ENCODE results near the gene PLEKHA8. TPM values are rescaled to one million over a fixed set of nuclear protein-coding genes. Genes with fewer than 3 reads are reported as not detected.

PLEKHA8 gene
- total RNA-seq, 1 donor from 2014 or later: 57.9 TPM

DNA sequence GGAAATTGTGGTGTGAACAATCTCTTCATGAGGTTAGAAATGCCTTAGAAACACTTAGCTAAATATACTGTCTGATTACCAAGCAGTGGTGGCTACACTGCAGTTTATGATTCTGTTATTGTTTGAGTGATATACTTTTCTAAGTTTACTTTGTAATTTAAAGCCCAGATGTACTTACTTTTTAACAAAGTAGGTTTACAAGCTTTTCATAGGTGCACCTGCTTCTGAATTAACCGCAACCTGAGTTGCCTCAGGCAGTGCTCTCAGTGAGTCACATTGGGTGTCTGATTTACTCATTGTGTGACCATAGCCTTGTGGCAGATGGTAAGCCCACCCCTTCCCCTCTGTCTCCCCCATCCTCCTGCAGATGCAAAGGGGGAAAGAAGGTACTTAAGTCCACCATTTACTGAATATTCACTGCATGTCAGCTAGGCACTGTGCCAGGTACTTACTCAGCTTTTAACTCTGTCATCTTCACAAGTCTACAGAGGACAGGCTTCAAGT is 115.6 kb downstream of the PLEKHA8 start:
- Mint-ChIP-seq H3K36me3 (ENCODE audit: unreplicated experiment) (no peaks in the 10 kb centered on the region), H3K4me3 (ENCODE audit: unreplicated experiment) (no peak overlapping the region), H3K27ac (ENCODE audit: unreplicated experiment) (no peak overlapping the region), H3K4me1 (ENCODE audit: low read depth, unreplicated experiment) (peaks cover 16% of the 10 kb centered on the region), H3K9me3 (ENCODE audit: unreplicated experiment) (no peaks in the 10 kb centered on the region), H3K27me3 (ENCODE audit: unreplicated experiment) (no peaks in the 10 kb centered on the region)
- TF ChIP-seq, protein P1, sequence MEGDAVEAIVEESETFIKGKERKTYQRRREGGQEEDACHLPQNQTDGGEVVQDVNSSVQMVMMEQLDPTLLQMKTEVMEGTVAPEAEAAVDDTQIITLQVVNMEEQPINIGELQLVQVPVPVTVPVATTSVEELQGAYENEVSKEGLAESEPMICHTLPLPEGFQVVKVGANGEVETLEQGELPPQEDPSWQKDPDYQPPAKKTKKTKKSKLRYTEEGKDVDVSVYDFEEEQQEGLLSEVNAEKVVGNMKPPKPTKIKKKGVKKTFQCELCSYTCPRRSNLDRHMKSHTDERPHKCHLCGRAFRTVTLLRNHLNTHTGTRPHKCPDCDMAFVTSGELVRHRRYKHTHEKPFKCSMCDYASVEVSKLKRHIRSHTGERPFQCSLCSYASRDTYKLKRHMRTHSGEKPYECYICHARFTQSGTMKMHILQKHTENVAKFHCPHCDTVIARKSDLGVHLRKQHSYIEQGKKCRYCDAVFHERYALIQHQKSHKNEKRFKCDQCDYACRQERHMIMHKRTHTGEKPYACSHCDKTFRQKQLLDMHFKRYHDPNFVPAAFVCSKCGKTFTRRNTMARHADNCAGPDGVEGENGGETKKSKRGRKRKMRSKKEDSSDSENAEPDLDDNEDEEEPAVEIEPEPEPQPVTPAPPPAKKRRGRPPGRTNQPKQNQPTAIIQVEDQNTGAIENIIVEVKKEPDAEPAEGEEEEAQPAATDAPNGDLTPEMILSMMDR (IDR thresholded peaks at IDR 0.05; ENCODE audit: partially characterized antibody, unreplicated experiment): no peak
- no peak for DNase-seq

DNA sequence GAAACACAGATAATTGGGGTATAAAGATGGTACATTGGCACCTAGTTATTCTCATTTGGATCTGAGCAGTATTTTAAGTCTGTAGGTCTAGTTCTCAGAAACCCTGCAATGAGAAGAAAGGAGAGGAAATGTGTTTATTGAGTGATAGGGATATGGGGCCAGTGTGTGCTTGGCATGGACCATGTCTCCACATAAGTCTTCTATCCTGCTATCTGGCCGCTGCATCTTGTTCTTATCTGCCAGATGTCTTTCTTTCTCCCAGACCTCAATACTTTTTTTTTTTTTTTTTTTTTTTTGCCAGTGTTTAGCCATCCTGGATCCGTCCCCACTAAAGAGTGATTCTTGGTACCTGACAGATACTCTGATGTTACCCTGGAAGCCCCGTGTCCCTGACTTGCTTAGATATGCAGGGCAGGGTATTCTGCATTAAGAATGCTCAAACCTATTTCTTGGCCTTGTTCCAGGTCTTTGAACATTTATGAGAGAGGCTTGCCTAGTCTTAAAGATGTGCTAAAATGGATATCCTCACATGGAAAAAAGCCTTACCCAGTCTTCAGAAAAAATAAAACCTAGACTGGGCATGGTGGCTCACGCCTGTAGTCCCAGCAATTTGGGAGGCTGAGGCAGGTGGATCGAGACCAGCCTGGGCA is 116.6 kb downstream of the PLEKHA8 start:
- Mint-ChIP-seq H3K4me1 (ENCODE audit: low read depth, unreplicated experiment) (peaks cover 16% of the 10 kb centered on the region), H3K27me3 (ENCODE audit: unreplicated experiment) (no peaks in the 10 kb centered on the region), H3K27ac (ENCODE audit: unreplicated experiment) (no peak overlapping the region), H3K4me3 (ENCODE audit: unreplicated experiment) (no peak overlapping the region), H3K9me3 (ENCODE audit: unreplicated experiment) (no peaks in the 10 kb centered on the region), H3K36me3 (ENCODE audit: unreplicated experiment) (no peaks in the 10 kb centered on the region)
- TF ChIP-seq, protein P1 (IDR thresholded peaks at IDR 0.05; ENCODE audit: partially characterized antibody, unreplicated experiment): no peak
- DNase-seq: no peak

DNA sequence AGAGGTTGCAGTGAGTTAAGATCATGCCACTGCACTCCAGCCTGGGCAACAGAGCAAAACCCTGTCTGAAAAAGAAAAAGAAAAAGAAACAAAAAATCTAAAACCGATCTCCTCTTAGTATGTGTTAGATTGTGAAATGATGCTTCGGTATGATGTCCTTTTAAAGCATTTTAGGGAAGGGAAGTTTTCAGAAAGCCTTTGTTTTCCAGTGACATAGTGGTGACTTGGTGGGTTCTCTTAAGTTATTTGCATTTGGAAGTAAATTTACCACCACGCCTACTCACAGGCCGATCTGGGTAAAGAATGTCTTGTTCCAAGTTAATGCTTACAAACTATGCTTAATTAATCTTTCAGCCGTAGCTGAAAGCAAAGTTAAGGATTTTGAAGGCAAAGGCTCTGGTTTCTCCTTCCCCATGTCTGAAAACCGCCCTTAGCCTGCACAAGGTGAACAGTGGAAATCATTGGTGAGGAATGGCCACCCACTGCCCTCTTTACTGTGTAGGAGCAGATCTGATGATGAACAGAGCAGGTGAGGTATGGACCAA is 117.3 kb downstream of the PLEKHA8 start:
- TF ChIP-seq, protein P1 (IDR thresholded peaks at IDR 0.05; ENCODE audit: partially characterized antibody, unreplicated experiment): no peak
- no peak overlapping the region for H3K27ac Mint-ChIP-seq (ENCODE audit: unreplicated experiment)
- no peaks in the 10 kb centered on the region for H3K9me3 Mint-ChIP-seq (ENCODE audit: unreplicated experiment)

DNA sequence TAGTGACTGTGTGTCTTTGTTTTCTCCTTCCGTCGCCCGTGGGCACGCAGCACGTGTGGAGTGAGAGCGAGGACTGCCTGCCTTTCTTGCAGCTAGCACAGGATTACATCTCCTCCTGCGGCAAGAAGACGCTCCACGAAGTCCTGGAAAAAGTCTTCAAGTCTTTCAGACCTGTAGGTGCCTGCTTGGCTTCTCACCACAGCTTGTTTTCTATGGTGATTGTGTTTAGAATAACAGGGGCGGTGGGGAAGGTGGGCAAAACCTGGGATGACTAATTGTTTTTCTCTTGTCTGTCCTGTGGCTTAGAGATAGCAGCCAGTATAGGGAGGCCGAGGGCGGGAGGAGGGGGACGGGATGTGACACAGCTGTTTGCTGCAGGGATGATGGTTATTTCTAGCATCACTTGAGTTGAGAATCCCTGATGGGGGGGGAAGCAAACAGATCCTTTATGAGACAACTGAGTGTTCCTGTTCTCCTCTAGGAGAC is 118.0 kb downstream of the PLEKHA8 start:
- Mint-ChIP-seq H3K36me3 (ENCODE audit: unreplicated experiment) (no peaks in the 10 kb centered on the region), H3K4me1 (ENCODE audit: low read depth, unreplicated experiment) (peaks cover 16% of the 10 kb centered on the region), H3K4me3 (ENCODE audit: unreplicated experiment) (no peak overlapping the region), H3K27ac (ENCODE audit: unreplicated experiment) (no peak overlapping the region), H3K27me3 (ENCODE audit: unreplicated experiment) (no peaks in the 10 kb centered on the region), H3K9me3 (ENCODE audit: unreplicated experiment) (no peaks in the 10 kb centered on the region)
- TF ChIP-seq, protein P1 (IDR thresholded peaks at IDR 0.05; ENCODE audit: partially characterized antibody, unreplicated experiment): no peak
- no peak for DNase-seq

More for the DNA sequence above, 117.3 kb downstream of the PLEKHA8 start:
- no peaks in the 10 kb centered on the region for H3K27me3 Mint-ChIP-seq (ENCODE audit: unreplicated experiment)
- no peaks in the 10 kb centered on the region for H3K36me3 Mint-ChIP-seq (ENCODE audit: unreplicated experiment)
- peaks cover 16% of the 10 kb centered on the region for H3K4me1 Mint-ChIP-seq (ENCODE audit: low read depth, unreplicated experiment)
- H3K4me3 Mint-ChIP-seq (ENCODE audit: unreplicated experiment): no peak overlapping the region
- no peak for DNase-seq

DNA sequence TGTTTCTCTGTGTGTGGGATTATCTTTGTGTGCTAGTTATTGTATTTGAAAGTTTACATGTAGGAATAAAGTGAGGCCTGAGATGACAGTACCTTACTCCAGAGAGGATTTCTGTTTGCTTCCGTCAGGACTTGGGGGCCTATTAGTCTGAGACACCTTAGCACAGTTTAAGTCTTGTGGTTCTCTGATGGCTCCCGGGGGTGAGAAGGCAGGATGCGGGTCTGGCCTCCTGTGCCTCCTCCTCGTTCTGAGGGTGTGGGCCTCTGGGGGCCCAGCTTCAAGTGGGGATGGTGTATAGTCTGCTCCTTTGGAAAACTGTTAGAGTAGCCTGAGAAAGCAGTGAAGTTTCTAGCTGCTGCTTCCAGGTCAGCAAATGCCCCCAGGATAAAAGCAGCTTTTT is 119.0 kb downstream of the PLEKHA8 start:
- no peak overlapping the region for H3K27ac Mint-ChIP-seq (ENCODE audit: unreplicated experiment)
- no peak for DNase-seq
- H3K36me3 Mint-ChIP-seq (ENCODE audit: unreplicated experiment): no peaks in the 10 kb centered on the region
- no peaks in the 10 kb centered on the region for H3K27me3 Mint-ChIP-seq (ENCODE audit: unreplicated experiment)
- TF ChIP-seq, protein P1 (IDR thresholded peaks at IDR 0.05; ENCODE audit: partially characterized antibody, unreplicated experiment): no peak
- no peaks in the 10 kb centered on the region for H3K9me3 Mint-ChIP-seq (ENCODE audit: unreplicated experiment)
- H3K4me3 Mint-ChIP-seq (ENCODE audit: unreplicated experiment): no peak overlapping the region
- H3K4me1 Mint-ChIP-seq (ENCODE audit: low read depth, unreplicated experiment): peaks cover 13% of the 10 kb centered on the region

Measured in glutamatergic neuron (in vitro differentiated cells).